ENCODE measurements around the gene PTPN21. TPM values are rescaled to one million over a fixed set of nuclear protein-coding genes. Genes with fewer than 3 reads are reported as not detected.

PTPN21 gene
- total and polyA plus RNA-seq, 10 donors, result 0.85 to 10.9 (median 5.7) TPM

DNA sequence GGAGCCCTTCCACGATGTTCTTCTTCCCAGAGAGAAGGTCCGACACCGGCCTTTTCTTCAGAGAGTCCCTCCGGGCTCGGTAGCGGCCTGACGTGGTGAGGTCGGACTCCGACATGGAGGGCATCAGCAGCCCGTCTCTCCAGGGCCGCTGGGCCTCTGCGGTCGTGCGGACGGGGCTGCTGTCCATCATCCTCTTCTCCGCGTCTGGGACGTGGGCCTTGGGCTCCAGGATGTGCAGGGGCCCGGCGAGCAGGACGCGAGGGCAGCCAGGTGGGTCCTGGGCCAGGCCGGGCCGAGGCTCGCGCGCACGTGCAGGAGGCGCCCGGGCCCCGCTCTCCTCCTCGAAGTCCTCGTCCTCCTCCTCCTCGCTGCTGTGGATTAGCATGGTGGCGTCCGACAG lies 75.9 kb downstream of the PTPN21 start:
- intact Hi-C loops (cut with DNase I; ENCODE audit: low total_unique reads), result no loop called here
- Histone ChIP-seq H3K4me3 (no peak overlapping the region), H3K27me3 (replicated peaks in 1 of 7) (no peaks in the 10 kb centered on the region), H3K36me3 (peaks cover 0 to 31% (median 15%) of the 10 kb centered on the region in 6 donors), H3K4me1 (no peaks in the 10 kb centered on the region), H3K27ac (no peak overlapping the region), H3K9me3 (peaks cover 0 to 13% (median 0%) of the 10 kb centered on the region in 8 donors)
- no peak for DNase-seq
- 91 to 97% (median 96%) methylated on average over 33 to 36 of the region's 36 CpGs for WGBS, 5 donors
- TF ChIP-seq POLR2A (IDR thresholded peaks at IDR 0.05), result no peak
- no peak for TF ChIP-seq POLR2AphosphoS5 (IDR thresholded peaks at IDR 0.05)
- TF ChIP-seq, protein P1, sequence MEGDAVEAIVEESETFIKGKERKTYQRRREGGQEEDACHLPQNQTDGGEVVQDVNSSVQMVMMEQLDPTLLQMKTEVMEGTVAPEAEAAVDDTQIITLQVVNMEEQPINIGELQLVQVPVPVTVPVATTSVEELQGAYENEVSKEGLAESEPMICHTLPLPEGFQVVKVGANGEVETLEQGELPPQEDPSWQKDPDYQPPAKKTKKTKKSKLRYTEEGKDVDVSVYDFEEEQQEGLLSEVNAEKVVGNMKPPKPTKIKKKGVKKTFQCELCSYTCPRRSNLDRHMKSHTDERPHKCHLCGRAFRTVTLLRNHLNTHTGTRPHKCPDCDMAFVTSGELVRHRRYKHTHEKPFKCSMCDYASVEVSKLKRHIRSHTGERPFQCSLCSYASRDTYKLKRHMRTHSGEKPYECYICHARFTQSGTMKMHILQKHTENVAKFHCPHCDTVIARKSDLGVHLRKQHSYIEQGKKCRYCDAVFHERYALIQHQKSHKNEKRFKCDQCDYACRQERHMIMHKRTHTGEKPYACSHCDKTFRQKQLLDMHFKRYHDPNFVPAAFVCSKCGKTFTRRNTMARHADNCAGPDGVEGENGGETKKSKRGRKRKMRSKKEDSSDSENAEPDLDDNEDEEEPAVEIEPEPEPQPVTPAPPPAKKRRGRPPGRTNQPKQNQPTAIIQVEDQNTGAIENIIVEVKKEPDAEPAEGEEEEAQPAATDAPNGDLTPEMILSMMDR (IDR thresholded peaks at IDR 0.05 in 8 of 11, conservative IDR thresholded peaks at IDR 0.05 in 3 of 11), result no peak

DNA sequence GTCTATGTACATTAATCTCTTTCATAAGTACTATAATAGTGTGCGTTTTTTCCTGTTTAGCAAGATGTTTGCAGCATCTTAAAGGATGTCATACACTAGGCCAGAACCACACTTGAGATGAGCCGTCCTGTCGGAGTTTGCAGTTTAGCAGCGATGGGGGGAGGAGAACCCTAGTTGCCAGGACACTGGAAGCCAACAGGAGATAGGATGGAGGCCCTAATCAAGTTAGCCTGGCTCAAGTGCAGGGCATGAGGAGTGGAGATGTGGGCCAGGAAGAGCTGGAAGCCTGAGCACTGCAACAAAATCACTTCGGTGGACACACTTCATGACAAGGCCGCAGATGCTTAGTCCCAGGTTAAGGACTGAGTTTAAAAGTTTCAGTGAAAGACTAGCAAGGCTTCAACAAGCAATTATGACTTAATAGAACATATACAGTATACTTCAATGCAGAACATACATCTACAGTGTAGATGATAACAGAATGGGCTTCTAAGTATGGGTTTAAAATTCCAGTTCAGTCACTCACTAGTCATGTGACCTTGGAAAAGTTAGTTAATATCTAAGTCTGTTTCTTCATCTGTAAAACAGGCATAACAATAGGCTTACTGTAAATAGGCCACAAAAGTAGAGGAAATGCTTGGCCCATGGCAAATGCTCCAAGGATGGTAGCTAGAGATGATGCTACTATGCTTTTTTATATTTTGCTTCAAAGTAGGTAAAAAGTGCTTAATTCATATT lies 77.1 kb downstream of the PTPN21 start:
- H3K27ac ChIP-seq, result no peak overlapping the region
- DNase-seq, result no peak
- no peak overlapping the region for H3K4me3 ChIP-seq
- no peaks in the 10 kb centered on the region for H3K27me3 ChIP-seq (replicated peaks in 1 of 7)
- H3K4me1 ChIP-seq, result no peaks in the 10 kb centered on the region
- intact Hi-C loops (cut with DNase I; ENCODE audit: low total_unique reads), result no loop called here
- H3K36me3 ChIP-seq, result peaks cover 0 to 38% (median 15%) of the 10 kb centered on the region in 6 donors
- peaks cover 0 to 13% (median 0%) of the 10 kb centered on the region in 8 donors for H3K9me3 ChIP-seq
- TF ChIP-seq, protein P1 (IDR thresholded peaks at IDR 0.05 in 8 of 11, conservative IDR thresholded peaks at IDR 0.05 in 3 of 11), result no peak
- no peak for TF ChIP-seq POLR2AphosphoS5 (IDR thresholded peaks at IDR 0.05)
- no peak for TF ChIP-seq POLR2A (IDR thresholded peaks at IDR 0.05)
- 89 to 96% (median 95%) methylated on average over 6 of the region's 6 CpGs for WGBS, 5 donors

DNA sequence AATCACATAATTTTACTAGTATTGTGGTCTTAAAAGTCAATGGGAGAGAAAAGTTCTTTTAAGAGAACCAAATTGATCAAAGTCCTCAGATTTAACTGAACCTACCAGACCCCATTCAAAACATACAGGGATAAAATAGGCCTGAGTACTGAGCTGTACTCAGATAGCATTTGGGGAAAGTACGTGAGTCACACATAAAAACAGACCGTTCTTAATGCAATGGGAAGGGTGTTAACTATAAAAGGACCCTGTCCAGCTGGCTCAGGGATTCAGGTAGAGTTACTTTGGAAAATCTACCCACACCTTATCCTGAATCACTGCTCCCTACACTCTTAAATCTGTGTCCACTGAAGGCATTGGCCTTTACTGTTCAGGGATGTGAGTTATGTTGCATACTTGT lies 78.0 kb downstream of the PTPN21 start:
- TF ChIP-seq, protein P1 (IDR thresholded peaks at IDR 0.05 in 8 of 11, conservative IDR thresholded peaks at IDR 0.05 in 3 of 11), result no peak
- TF ChIP-seq POLR2A (IDR thresholded peaks at IDR 0.05) (no peak), POLR2AphosphoS5 (IDR thresholded peaks at IDR 0.05) (no peak)
- intact Hi-C loops (cut with DNase I; ENCODE audit: low total_unique reads), result no loop called here

DNA sequence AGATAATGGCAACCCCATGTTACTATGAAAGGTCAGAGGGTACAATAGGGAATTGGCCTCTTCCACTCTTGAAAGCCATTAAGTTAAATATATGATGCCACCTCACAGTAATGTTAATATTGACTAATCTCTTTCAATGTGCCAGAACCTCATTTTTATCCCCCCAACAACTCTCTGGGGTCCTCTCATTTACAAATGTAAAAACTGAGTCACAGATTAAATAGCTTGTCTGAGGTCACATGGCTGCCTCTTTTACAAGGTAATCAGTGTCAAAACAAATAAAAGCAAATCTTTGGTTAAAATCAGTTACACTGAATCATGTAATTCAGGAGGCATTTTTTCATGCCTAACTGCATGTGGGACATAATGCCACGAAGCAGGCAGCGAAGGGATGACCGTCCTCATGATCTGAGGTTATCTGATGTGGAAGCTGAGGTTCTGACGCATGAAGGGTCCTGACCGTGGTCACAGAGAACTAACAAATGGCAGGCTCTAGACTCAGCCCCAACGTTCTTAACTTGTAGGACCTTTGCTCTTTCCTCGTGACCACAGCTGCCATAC lies 78.5 kb downstream of the PTPN21 start:
- DNase-seq, result no peak
- H3K4me1 ChIP-seq, result no peaks in the 10 kb centered on the region
- no peak for TF ChIP-seq POLR2AphosphoS5 (IDR thresholded peaks at IDR 0.05)
- TF ChIP-seq POLR2A (IDR thresholded peaks at IDR 0.05), result no peak
- TF ChIP-seq, protein P1 (IDR thresholded peaks at IDR 0.05 in 8 of 11, conservative IDR thresholded peaks at IDR 0.05 in 3 of 11), result no peak
- H3K4me3 ChIP-seq, result no peak overlapping the region
- H3K27ac ChIP-seq, result no peak overlapping the region
- intact Hi-C loops (cut with DNase I; ENCODE audit: low total_unique reads), result no loop called here
- peaks cover 0 to 52% (median 15%) of the 10 kb centered on the region in 6 donors for H3K36me3 ChIP-seq
- WGBS, 5 donors, result 76 to 94% (median 88%) methylated on average over 7 of the region's 7 CpGs
- no peaks in the 10 kb centered on the region for H3K27me3 ChIP-seq (replicated peaks in 1 of 7)
- peaks cover 0 to 13% (median 0%) of the 10 kb centered on the region in 8 donors for H3K9me3 ChIP-seq

More for the DNA sequence above, 78.0 kb downstream of the PTPN21 start:
- 90 to 97% (median 93%) methylated on average over 2 of the region's 2 CpGs for WGBS, 5 donors
- peaks cover 0 to 47% (median 15%) of the 10 kb centered on the region in 6 donors for H3K36me3 ChIP-seq
- H3K4me1 ChIP-seq, result no peaks in the 10 kb centered on the region
- H3K4me3 ChIP-seq, result no peak overlapping the region
- H3K27me3 ChIP-seq (replicated peaks in 1 of 7), result no peaks in the 10 kb centered on the region
- H3K27ac ChIP-seq, result no peak overlapping the region
- peaks cover 0 to 13% (median 0%) of the 10 kb centered on the region in 8 donors for H3K9me3 ChIP-seq
- no peak for DNase-seq
